ENCODE measurements around the gene FRY.

FRY gene

DNA sequence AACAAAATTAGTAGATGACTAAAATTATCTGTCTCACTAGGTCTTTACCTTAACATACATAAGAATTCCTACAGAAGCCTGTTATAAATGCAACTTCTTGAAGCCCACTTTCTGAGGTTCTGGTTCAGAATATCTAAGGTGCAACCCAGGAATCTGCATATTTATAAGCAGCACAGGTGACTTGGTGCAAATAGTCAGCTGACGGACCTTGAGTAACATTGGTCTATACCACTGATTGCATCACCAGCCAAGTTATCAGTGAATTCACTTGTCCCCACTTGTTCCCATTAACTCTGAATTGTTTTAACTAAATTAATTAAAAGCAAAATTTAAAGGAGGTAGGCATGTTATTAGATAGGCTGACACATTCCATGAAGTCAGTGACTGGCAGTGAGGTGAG is 109.9 kb downstream of the FRY start:
- no peak for DNase-seq (ENCODE audit: low read depth)
- TF ChIP-seq, protein P1, sequence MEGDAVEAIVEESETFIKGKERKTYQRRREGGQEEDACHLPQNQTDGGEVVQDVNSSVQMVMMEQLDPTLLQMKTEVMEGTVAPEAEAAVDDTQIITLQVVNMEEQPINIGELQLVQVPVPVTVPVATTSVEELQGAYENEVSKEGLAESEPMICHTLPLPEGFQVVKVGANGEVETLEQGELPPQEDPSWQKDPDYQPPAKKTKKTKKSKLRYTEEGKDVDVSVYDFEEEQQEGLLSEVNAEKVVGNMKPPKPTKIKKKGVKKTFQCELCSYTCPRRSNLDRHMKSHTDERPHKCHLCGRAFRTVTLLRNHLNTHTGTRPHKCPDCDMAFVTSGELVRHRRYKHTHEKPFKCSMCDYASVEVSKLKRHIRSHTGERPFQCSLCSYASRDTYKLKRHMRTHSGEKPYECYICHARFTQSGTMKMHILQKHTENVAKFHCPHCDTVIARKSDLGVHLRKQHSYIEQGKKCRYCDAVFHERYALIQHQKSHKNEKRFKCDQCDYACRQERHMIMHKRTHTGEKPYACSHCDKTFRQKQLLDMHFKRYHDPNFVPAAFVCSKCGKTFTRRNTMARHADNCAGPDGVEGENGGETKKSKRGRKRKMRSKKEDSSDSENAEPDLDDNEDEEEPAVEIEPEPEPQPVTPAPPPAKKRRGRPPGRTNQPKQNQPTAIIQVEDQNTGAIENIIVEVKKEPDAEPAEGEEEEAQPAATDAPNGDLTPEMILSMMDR (IDR thresholded peaks at IDR 0.05; ENCODE audit: insufficient read depth, low read depth, low read length, missing control alignments) = no peak
- no peak overlapping the region for H3K4me3 ChIP-seq (ENCODE audit: low read length)

DNA sequence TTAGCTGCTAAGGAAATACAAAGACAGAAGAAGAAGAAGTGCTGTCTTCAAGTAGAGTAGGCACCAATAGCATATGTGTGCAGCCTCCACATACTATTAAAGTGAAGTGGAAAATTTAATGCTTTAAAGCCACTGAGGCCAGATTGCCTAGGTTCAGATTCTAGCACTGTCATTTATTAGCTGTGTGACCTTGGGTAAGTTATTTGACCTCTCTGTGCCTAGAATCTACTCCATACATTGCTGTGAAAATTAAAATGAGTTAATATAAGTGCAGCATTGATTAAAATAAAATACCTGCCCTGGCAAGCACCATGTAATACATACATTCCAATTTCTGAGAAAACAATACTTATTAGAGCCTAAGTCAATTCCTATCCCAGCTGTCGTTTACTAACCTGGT is 110.5 kb downstream of the FRY start:
- no peak for DNase-seq (ENCODE audit: low read depth)
- H3K4me3 ChIP-seq (ENCODE audit: low read length) = no peak overlapping the region
- TF ChIP-seq, protein P1 (IDR thresholded peaks at IDR 0.05; ENCODE audit: insufficient read depth, low read depth, low read length, missing control alignments) = no peak

DNA sequence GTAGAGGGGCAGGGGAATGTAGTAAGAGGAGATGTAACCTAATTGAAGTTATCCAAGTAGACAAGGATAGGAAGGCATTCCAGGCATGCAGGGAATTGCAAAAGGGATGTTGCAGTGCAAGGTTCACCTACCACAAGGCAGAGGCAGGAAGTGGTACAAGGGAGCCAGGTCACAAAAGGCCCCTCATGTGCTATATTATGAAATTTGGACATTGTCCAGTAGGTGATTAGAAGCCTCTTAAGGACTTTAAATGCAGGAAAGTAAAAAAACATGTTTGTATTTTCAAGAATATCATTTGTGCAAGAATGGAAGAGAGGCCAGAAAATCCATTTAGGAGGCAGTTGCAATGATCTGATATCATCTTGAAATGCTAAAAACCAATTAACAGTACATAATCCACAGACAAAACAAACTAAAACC is 111.4 kb downstream of the FRY start:
- no peak for DNase-seq (ENCODE audit: low read depth)
- H3K4me3 ChIP-seq (ENCODE audit: low read length) = no peak overlapping the region

DNA sequence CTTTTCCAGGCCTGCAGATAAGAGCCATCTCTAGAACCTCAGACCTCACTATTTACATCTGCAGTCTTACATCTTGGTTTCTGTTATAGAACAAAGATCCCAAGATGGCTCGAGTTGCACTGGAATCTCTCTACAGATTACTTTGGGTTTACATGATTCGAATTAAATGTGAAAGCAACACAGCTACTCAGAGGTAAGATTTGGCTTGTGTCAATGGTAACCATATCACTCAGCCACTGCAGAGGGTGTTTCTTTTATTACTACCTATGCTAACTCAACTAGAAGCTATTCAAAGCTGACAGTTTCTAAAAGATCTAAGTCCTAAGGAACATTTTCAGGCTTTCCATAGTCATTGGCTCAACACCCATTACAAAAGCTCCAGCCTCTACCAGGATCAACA is 115.6 kb downstream of the FRY start:
- DNase-seq (ENCODE audit: low read depth) = no peak
- no peak overlapping the region for H3K4me3 ChIP-seq (ENCODE audit: low read length)
- TF ChIP-seq, protein P1 (IDR thresholded peaks at IDR 0.05; ENCODE audit: insufficient read depth, low read depth, low read length, missing control alignments) = no peak

More for the DNA sequence above, 111.4 kb downstream of the FRY start:
- TF ChIP-seq, protein P1 (IDR thresholded peaks at IDR 0.05; ENCODE audit: insufficient read depth, low read depth, low read length, missing control alignments) = no peak

DNA sequence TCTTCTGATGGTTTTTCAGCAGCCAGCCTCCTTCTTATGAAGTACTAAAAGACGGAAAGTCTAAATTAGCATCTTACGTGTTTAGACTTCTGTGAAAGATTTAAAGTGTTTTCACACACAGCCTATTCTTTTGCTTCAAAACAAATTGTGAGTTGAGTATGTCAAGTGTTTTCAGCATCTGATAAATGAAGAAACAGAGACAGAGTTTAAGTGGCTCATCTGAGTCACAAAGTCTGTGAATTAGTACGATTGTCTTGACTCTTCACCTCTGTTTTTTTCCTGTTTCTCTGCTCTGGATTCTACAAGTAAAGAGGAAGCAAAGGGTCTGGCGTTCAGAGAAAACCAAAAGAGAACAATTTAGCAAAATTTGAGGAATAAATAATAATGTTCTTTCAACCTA is 116.4 kb downstream of the FRY start:
- H3K4me3 ChIP-seq (ENCODE audit: low read length) = no peak overlapping the region
- TF ChIP-seq, protein P1 (IDR thresholded peaks at IDR 0.05; ENCODE audit: insufficient read depth, low read depth, low read length, missing control alignments) = no peak
- no peak for DNase-seq (ENCODE audit: low read depth)

DNA sequence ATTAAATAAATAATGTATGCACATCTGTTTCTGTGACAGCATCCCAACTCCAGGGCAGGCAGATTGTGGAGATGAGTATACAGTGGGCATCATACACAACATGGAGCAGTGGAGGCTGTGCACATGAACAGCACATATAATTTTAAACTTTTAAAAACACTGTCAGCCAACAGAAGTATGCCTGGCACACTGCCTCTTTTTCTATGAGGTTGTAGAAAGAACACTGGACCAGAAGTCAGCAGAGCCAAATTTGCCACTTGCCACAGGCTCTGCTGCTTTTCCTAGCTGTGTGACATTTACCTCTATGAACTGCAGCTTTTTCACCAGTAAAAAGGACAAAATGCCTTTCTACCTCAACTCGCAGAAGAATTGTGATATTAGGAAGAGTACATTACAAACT is 118.7 kb downstream of the FRY start:
- TF ChIP-seq, protein P1 (IDR thresholded peaks at IDR 0.05; ENCODE audit: insufficient read depth, low read depth, low read length, missing control alignments) = no peak
- DNase-seq (ENCODE audit: low read depth) = no peak
- no peak overlapping the region for H3K4me3 ChIP-seq (ENCODE audit: low read length)

DNA sequence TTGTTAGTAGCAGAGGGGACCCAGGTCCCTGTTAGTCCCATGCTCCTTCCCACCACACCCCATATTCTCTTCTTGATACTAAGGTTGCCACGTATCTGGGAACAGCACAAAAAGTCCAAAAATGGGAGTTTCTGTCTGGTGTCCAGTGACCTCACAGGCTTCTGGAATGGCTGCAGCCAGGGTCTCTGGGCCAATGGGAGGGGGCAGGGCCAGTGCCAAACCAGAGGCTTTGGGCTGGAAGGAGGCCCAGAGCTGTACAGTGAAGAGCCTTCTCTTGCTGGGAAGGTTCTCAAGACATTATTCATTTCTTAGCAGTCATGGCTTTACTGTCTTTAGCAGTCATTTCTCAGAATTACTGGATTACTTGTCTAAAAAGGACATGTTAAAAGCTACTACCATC is 119.2 kb downstream of the FRY start:
- H3K4me3 ChIP-seq (ENCODE audit: low read length) = no peak overlapping the region
- TF ChIP-seq, protein P1 (IDR thresholded peaks at IDR 0.05; ENCODE audit: insufficient read depth, low read depth, low read length, missing control alignments) = no peak
- no peak for DNase-seq (ENCODE audit: low read depth)

All from epithelial cell of esophagus (primary cell).